Natural killer cell (primary cell): ENCODE data around the gene CRYBA2. TPM values are rescaled to one million over a fixed set of nuclear protein-coding genes. Genes with fewer than 3 reads are reported as not detected.

Source experiments
- ATAC-seq, 3 donors: fragments of 150-1000 bp in 2 of 3; fragments of 200-7000 bp in 1 of 3; cut with Tn5 transposase; 1 replicate in 1 of 3; 2 replicates in 2 of 3; pipeline ENCODE4 v1.10.0; 2021; ENCODE audit warnings: mild to moderate bottlenecking in 2 of 3, moderate library complexity in 2 of 3
- DNase-seq, 2 donors: peaks; one replicate each; pipeline versions ENCODE4 v3.0.0 to v3.0.0-alpha.2; 2013 to 2021; ENCODE audit warnings: mixed read lengths in 1 of 2
- H3K27ac ChIP-seq: one replicate; pipeline ENCODE4 v1.5.1; 2013; ENCODE audit warnings: mild to moderate bottlenecking, low read length
- H3K27me3 ChIP-seq: one replicate; pipeline ENCODE4 v1.6.1; 2013; ENCODE audit warnings: low read length; ENCODE audit not compliant: control insufficient read depth, insufficient read depth
- H3K36me3 ChIP-seq: one replicate; pipeline ENCODE4 v1.6.1; 2013; ENCODE audit warnings: low read length; ENCODE audit not compliant: control insufficient read depth, insufficient read depth
- H3K4me1 ChIP-seq: one replicate; pipeline ENCODE4 v1.6.1; 2013; ENCODE audit warnings: low read length; ENCODE audit not compliant: control insufficient read depth, insufficient read depth
- H3K4me3 ChIP-seq: one replicate; pipeline ENCODE4 v1.5.1; 2013; ENCODE audit warnings: low read length
- H3K9me3 ChIP-seq: one replicate; pipeline ENCODE4 v1.6.1; 2013; ENCODE audit warnings: low read length; ENCODE audit not compliant: control insufficient read depth, insufficient read depth
- H3K27ac Mint-ChIP-seq, 2 donors: one replicate each; pipeline ENCODE4 v1.8.0; 2022; ENCODE audit warnings: mild to moderate bottlenecking in 2 of 2, mixed read lengths in 2 of 2, moderate library complexity in 1 of 2
- H3K27me3 Mint-ChIP-seq, 2 donors: one replicate each; pipeline ENCODE4 v1.8.0; 2022; ENCODE audit warnings: low read depth in 2 of 2, mixed read lengths in 2 of 2
- H3K36me3 Mint-ChIP-seq: one replicate; pipeline ENCODE4 v1.8.0; 2022; ENCODE audit warnings: mixed read lengths
- H3K4me1 Mint-ChIP-seq, 2 donors: one replicate each; pipeline ENCODE4 v1.8.0; 2022; ENCODE audit warnings: mixed read lengths in 2 of 2
- H3K4me3 Mint-ChIP-seq: one replicate; pipeline ENCODE4 v1.8.0; 2022; ENCODE audit warnings: mild to moderate bottlenecking, moderate library complexity, mixed read lengths
- H3K9me3 Mint-ChIP-seq, 2 donors: one replicate each; pipeline ENCODE4 v1.8.0; 2022; ENCODE audit warnings: mixed read lengths in 2 of 2
- WGBS: methylation state at CpG from one replicate; pipeline ENCODE4 v1.1.7; 2013; ENCODE audit warnings: missing lambda C conversion rate; ENCODE audit not compliant: insufficient coverage; 5-methylcytosine and 5-hydroxymethylcytosine counted together
- intact Hi-C: fragments of 100-400 bp; cut with micrococcal nuclease; formaldehyde crosslinking; loops from one replicate; pipeline ENCODE4 v1.14.2; 2022
- total RNA-seq, 4 donors: library from RNA; stranded (reverse); fragments of 120-200 nt in 1 of 4; gene quantifications; one replicate each; pipeline versions ENCODE4 v1.2.3 to v1.2.4, GENCODE V29; 2013 to 2022
- TF ChIP-seq, protein P1 (sequence below): fragments of 200-600 bp; IDR thresholded peaks from one replicate; pipeline ENCODE4 v1.8.0; 2022; ENCODE audit warnings: antibody characterized with exemption

The CRYBA2 gene
- total RNA-seq, 3 donors from 2014 or later (not counting 1 experiment from before 2014, with no cell fraction given), result not detected

- DNase-seq, result no peak
- Mint-ChIP-seq H3K27me3 (peaks cover 40 to 48% of the 10 kb centered on the region in 2 donors), H3K36me3 (no peaks in the 10 kb centered on the region), H3K27ac (no peak overlapping the region), H3K4me3 (no peak overlapping the region), H3K9me3 (no peaks in the 10 kb centered on the region), H3K4me1 (peaks cover 0 to 18% of the 10 kb centered on the region in 2 donors)
- H3K4me3 ChIP-seq, result no peak overlapping the region
- H3K27me3 ChIP-seq, result peaks cover 38% of the 10 kb centered on the region
- H3K27ac ChIP-seq, result no peak overlapping the region
- intact Hi-C loops, result no loop called here
- WGBS, result 59% methylated on average over 5 of the region's 5 CpGs
- no peak for ATAC-seq
- H3K36me3 ChIP-seq, result no peaks in the 10 kb centered on the region
- H3K4me1 ChIP-seq, result peaks cover 16% of the 10 kb centered on the region
- TF ChIP-seq, protein P1, sequence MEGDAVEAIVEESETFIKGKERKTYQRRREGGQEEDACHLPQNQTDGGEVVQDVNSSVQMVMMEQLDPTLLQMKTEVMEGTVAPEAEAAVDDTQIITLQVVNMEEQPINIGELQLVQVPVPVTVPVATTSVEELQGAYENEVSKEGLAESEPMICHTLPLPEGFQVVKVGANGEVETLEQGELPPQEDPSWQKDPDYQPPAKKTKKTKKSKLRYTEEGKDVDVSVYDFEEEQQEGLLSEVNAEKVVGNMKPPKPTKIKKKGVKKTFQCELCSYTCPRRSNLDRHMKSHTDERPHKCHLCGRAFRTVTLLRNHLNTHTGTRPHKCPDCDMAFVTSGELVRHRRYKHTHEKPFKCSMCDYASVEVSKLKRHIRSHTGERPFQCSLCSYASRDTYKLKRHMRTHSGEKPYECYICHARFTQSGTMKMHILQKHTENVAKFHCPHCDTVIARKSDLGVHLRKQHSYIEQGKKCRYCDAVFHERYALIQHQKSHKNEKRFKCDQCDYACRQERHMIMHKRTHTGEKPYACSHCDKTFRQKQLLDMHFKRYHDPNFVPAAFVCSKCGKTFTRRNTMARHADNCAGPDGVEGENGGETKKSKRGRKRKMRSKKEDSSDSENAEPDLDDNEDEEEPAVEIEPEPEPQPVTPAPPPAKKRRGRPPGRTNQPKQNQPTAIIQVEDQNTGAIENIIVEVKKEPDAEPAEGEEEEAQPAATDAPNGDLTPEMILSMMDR, result no peak
- H3K9me3 ChIP-seq, result peaks cover 9% of the 10 kb centered on the region
These were observed 29.0 kb downstream of the CRYBA2 start for GRCh38 chr2:218964041-218964771.

DNA sequence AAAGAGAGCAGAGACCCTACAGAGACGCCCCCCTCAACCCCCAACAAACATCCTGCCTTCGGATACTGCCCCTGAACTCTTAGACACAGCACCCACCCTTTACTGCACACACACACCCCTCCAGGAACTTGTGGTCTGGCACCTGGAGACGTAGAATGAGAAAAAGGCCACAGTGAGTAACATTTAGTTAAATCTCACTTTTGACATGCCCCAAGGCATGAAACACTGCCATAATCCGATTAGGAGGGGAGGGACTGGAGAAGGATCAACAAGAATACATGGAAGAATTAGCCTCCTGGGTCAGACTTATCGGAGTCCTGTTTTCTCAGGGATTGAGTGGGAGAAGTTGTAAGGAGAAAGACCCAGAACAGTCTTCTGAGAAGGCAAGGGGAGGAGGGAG is 29.6 kb downstream of the CRYBA2 start:
- Mint-ChIP-seq H3K27me3 (peaks cover 39 to 49% of the 10 kb centered on the region in 2 donors), H3K4me1 (peaks cover 0 to 18% of the 10 kb centered on the region in 2 donors), H3K27ac (no peak overlapping the region), H3K36me3 (no peaks in the 10 kb centered on the region), H3K4me3 (no peak overlapping the region), H3K9me3 (no peaks in the 10 kb centered on the region)
- Histone ChIP-seq H3K9me3 (peaks cover 9% of the 10 kb centered on the region), H3K27me3 (peaks cover 42% of the 10 kb centered on the region), H3K36me3 (no peaks in the 10 kb centered on the region), H3K4me3 (no peak overlapping the region), H3K4me1 (peaks cover 19% of the 10 kb centered on the region), H3K27ac (no peak overlapping the region)
- TF ChIP-seq, protein P1, result no peak
- WGBS, result 22% methylated on average over 5 of the region's 5 CpGs
- DNase-seq (no peak), ATAC-seq (no peak)
- intact Hi-C loops, result no loop called here

DNA sequence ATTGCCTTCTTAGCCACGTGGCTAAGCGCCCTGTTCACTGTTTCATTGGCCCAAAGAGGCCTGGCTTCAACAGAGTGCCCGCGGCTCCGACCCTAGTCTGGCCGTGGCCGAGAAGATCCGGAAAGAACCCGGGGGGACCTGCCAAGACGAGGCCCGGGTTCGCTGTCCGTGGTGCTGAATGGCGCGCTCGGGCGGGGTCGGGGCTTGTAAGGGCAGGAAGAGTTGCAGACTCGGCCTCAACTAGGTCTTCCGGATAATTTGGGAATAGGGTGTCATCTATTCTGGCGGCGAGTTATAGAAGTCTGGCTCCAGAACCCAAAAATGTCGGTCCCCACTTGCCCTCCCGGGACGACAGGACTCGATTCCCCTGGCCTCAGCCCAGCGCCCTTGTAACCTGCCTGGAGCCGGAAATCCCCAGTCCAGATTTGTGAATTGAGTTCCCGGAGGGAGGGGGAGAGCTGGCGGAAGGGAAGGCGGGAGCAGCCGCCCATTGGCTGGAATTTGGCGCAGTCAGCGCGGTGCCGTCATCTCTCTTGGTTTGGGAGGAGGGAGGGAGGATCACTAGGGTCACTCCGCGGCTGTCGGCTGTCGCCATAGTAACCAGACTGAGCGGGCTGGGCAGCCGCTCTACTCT is 30.2 kb downstream of the CRYBA2 start:
- TF ChIP-seq, protein P1, result no peak
- Mint-ChIP-seq H3K9me3 (no peaks in the 10 kb centered on the region), H3K4me1 (peaks cover 0 to 18% of the 10 kb centered on the region in 2 donors), H3K36me3 (no peaks in the 10 kb centered on the region), H3K27me3 (peaks cover 41 to 49% of the 10 kb centered on the region in 2 donors), H3K4me3 (peak overlapping the region; percentile 21), H3K27ac (no peak overlapping the region)
- Histone ChIP-seq H3K4me1 (peaks cover 19% of the 10 kb centered on the region), H3K27me3 (peaks cover 44% of the 10 kb centered on the region), H3K27ac (no peak overlapping the region), H3K9me3 (peaks cover 9% of the 10 kb centered on the region), H3K4me3 (no peak overlapping the region), H3K36me3 (no peaks in the 10 kb centered on the region)
- DNase-seq (peak; percentile 43 to 70), ATAC-seq (peak in 2 of 3 donors; percentile 40 to 61)
- WGBS, result 7% methylated on average over 42 of the region's 42 CpGs
- intact Hi-C loops, result no loop called here
